GM12878 (cell line): Measurements from ENCODE around the gene MYH7B.

Experiments used
- CBX5 ChIP-seq: sonication (generic); IDR thresholded peaks from 2 replicates; pipeline ENCODE4 v1.6.1; 2016; ENCODE audit warnings: low read depth, moderate library complexity, mild to moderate bottlenecking, inconsistent platforms
- MXI1 ChIP-seq: fragments of 150-350 bp; IDR thresholded peaks from 2 replicates; pipeline ENCODE4 v1.6.1; 2011; ENCODE audit warnings: low read depth, mild to moderate bottlenecking, inconsistent platforms, low read length, improper control_type of control experiment
- POLR2A ChIP-seq: IDR thresholded peaks from 2 replicates; pipeline ENCODE4 v1.6.1; 2011; ENCODE audit warnings: low read depth, mild to moderate bottlenecking, low read length
- RCOR1 ChIP-seq: conservative IDR thresholded peaks from 2 replicates; pipeline ENCODE4 v1.6.1; 2012; ENCODE audit warnings: low read depth, low read length, improper control_type of control experiment
- ZNF217 ChIP-seq: fragments of 450-650 bp; IDR thresholded peaks from 2 replicates; pipeline ENCODE4 v1.6.1; 2017; ENCODE audit warnings: antibody characterized with exemption, mild to moderate bottlenecking
- TF ChIP-seq, protein P1 (sequence below), 3 experiments: IDR thresholded peaks in 2 of 3; conservative IDR thresholded peaks in 1 of 3; 2 replicates each; pipeline ENCODE4 v1.5.1; 2011; ENCODE audit warnings: low read depth in 3 of 3, low read length in 3 of 3, mild to moderate bottlenecking in 3 of 3, control low read depth in 2 of 3, moderate library complexity in 2 of 3, inconsistent platforms in 1 of 3, mixed read lengths in 1 of 3; ENCODE audit not compliant: control insufficient read depth in 2 of 3, insufficient read depth in 1 of 3; ENCODE audit errors: extremely low read depth in 1 of 3
- TF ChIP-seq, protein P2 (sequence below): IDR thresholded peaks from 2 replicates; pipeline ENCODE4 v1.6.1; 2012; ENCODE audit warnings: low read depth, low read length, improper control_type of control experiment
- TF ChIP-seq, protein P3 (sequence below): fragments of 450-650 bp; IDR thresholded peaks from 2 replicates; pipeline ENCODE4 v1.6.1; 2017; ENCODE audit warnings: mild to moderate bottlenecking
- TF ChIP-seq, protein P4 (sequence below): IDR thresholded peaks from 2 replicates; pipeline ENCODE4 v1.6.1; 2012; ENCODE audit warnings: low read depth, low read length, improper control_type of control experiment

DNA sequence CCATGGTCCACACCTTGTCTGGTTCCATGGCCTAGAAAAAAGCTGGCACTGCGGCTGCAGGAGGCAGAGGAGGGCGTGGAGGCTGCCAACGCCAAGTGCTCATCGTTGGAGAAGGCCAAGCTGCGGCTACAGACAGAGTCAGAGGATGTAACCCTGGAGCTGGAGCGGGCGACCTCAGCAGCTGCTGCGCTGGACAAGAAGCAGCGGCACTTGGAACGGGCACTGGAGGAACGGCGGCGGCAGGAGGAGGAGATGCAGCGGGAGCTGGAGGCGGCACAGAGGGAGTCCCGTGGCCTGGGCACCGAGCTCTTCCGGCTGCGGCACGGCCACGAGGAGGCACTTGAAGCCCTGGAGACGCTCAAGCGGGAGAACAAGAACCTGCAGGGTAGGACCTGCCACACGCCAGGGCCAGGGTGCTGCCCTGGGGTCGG lies 43.4 kb downstream of the MYH7B start:
- TF ChIP-seq, protein P1, sequence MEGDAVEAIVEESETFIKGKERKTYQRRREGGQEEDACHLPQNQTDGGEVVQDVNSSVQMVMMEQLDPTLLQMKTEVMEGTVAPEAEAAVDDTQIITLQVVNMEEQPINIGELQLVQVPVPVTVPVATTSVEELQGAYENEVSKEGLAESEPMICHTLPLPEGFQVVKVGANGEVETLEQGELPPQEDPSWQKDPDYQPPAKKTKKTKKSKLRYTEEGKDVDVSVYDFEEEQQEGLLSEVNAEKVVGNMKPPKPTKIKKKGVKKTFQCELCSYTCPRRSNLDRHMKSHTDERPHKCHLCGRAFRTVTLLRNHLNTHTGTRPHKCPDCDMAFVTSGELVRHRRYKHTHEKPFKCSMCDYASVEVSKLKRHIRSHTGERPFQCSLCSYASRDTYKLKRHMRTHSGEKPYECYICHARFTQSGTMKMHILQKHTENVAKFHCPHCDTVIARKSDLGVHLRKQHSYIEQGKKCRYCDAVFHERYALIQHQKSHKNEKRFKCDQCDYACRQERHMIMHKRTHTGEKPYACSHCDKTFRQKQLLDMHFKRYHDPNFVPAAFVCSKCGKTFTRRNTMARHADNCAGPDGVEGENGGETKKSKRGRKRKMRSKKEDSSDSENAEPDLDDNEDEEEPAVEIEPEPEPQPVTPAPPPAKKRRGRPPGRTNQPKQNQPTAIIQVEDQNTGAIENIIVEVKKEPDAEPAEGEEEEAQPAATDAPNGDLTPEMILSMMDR (IDR thresholded peaks at IDR 0.05 in 2 of 3, conservative IDR thresholded peaks at IDR 0.05 in 1 of 3; ENCODE audit: control insufficient read depth in 2 of 3, extremely low read depth in 1 of 3, insufficient read depth in 1 of 3, low read depth in 3 of 3, low read length in 3 of 3), result no peak
- TF ChIP-seq CBX5, result no peak
- no peak for TF ChIP-seq ZNF217
- no peak for TF ChIP-seq MXI1
- no peak for TF ChIP-seq RCOR1
- no peak for TF ChIP-seq POLR2A
- TF ChIP-seq, protein P2, sequence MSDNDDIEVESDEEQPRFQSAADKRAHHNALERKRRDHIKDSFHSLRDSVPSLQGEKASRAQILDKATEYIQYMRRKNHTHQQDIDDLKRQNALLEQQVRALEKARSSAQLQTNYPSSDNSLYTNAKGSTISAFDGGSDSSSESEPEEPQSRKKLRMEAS, result no peak
- TF ChIP-seq, protein P3, sequence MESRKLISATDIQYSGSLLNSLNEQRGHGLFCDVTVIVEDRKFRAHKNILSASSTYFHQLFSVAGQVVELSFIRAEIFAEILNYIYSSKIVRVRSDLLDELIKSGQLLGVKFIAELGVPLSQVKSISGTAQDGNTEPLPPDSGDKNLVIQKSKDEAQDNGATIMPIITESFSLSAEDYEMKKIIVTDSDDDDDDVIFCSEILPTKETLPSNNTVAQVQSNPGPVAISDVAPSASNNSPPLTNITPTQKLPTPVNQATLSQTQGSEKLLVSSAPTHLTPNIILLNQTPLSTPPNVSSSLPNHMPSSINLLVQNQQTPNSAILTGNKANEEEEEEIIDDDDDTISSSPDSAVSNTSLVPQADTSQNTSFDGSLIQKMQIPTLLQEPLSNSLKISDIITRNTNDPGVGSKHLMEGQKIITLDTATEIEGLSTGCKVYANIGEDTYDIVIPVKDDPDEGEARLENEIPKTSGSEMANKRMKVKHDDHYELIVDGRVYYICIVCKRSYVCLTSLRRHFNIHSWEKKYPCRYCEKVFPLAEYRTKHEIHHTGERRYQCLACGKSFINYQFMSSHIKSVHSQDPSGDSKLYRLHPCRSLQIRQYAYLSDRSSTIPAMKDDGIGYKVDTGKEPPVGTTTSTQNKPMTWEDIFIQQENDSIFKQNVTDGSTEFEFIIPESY, result no peak
- TF ChIP-seq, protein P4, sequence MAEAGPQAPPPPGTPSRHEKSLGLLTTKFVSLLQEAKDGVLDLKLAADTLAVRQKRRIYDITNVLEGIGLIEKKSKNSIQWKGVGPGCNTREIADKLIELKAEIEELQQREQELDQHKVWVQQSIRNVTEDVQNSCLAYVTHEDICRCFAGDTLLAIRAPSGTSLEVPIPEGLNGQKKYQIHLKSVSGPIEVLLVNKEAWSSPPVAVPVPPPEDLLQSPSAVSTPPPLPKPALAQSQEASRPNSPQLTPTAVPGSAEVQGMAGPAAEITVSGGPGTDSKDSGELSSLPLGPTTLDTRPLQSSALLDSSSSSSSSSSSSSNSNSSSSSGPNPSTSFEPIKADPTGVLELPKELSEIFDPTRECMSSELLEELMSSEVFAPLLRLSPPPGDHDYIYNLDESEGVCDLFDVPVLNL, result no peak
